ENCODE measurements around the gene C10orf95.
A peak's percentile ranks its signal among the peaks of the same experiment; 100 is the strongest.

Gene C10orf95

GRCh38 chr10:102419269-102420180 lies 31.8 kb downstream of the C10orf95 start:
- DNase-seq (ENCODE audit: low read depth in 4 of 4, low spot score in 1 of 4) = peak in 2 of 4 experiments; percentile 56 to 59

GRCh38 chr10:102418622-102419268 lies 32.6 kb downstream of the C10orf95 start, which contains the start of gene PSD:
PSD (minus strand) TSS chr10:102418785; CDS start chr10:102417038, 1,747 bp downstream.
- no peak for DNase-seq (ENCODE audit: low read depth in 4 of 4, low spot score in 1 of 4)

GRCh38 chr10:102416695-102417094 lies 34.6 kb downstream of the C10orf95 start:
- no peak for DNase-seq (ENCODE audit: low read depth in 4 of 4, low spot score in 1 of 4)

- DNase-seq (ENCODE audit: low read depth in 4 of 4, low spot score in 1 of 4) = no peak
Observed at GRCh38 chr10:102416283-102416682, 35.1 kb downstream of the C10orf95 start.

GRCh38 chr10:102414749-102415148 lies 36.6 kb downstream of the C10orf95 start:
- DNase-seq (ENCODE audit: low read depth in 4 of 4, low spot score in 1 of 4) = no peak

- DNase-seq (ENCODE audit: low read depth in 4 of 4, low spot score in 1 of 4) = no peak
Observed at GRCh38 chr10:102413806-102414561, 37.4 kb downstream of the C10orf95 start.

- no peak for DNase-seq (ENCODE audit: low read depth in 4 of 4, low spot score in 1 of 4)
Observed at GRCh38 chr10:102413053-102413705, 38.2 kb downstream of the C10orf95 start.

GRCh38 chr10:102412293-102412692 lies 39.0 kb downstream of the C10orf95 start:
- no peak for DNase-seq (ENCODE audit: low read depth in 4 of 4, low spot score in 1 of 4)

- DNase-seq (ENCODE audit: low read depth in 4 of 4, low spot score in 1 of 4) = no peak
Observed at GRCh38 chr10:102411341-102412255, 39.7 kb downstream of the C10orf95 start.

- peak in 3 of 4 experiments; percentile 41 to 71 (median 50) for DNase-seq (ENCODE audit: low read depth in 4 of 4, low spot score in 1 of 4)
Observed at GRCh38 chr10:102410429-102411073, 40.8 kb downstream of the C10orf95 start.

GRCh38 chr10:102409604-102410428 lies 41.5 kb downstream of the C10orf95 start:
- DNase-seq (ENCODE audit: low read depth in 4 of 4, low spot score in 1 of 4) = no peak

- DNase-seq (ENCODE audit: low read depth in 4 of 4, low spot score in 1 of 4) = peak in 3 of 4 experiments; percentile 60 to 82 (median 66)
Observed at GRCh38 chr10:102408728-102409603, 42.4 kb downstream of the C10orf95 start.

- DNase-seq (ENCODE audit: low read depth in 4 of 4, low spot score in 1 of 4) = no peak
Observed at GRCh38 chr10:102408131-102408727, 43.1 kb downstream of the C10orf95 start.

GRCh38 chr10:102407425-102408130 lies 43.8 kb downstream of the C10orf95 start:
- DNase-seq (ENCODE audit: low read depth in 4 of 4, low spot score in 1 of 4) = no peak

GRCh38 chr10:102406815-102407214 lies 44.5 kb downstream of the C10orf95 start:
- DNase-seq (ENCODE audit: low read depth in 4 of 4, low spot score in 1 of 4) = no peak

GRCh38 chr10:102405632-102406031 lies 45.7 kb downstream of the C10orf95 start:
- no peak for DNase-seq (ENCODE audit: low read depth in 4 of 4, low spot score in 1 of 4)
